ENCODE results near the gene INKA2.

DNA sequence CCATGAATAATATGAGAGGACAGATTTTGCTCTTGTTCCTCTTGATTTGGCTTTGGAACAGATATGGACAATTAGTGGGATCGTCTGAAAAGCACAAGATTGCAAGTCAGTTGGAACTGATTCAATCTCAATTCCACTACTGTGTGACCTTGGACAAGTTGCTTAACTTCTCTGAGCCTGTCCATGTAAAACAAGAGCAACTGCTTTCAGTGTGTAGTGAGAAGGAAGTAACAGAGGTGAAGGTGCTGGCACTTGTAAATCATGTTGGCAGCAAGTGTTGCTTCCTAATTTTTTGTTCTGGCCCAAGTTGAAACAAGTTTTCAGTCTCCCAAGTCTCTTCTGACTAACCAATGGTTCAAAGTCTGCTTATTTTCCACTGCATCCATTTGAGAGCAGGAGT is 15.3 kb downstream of the INKA2 start:
- TF ChIP-seq CTCF (conservative IDR thresholded peaks at IDR 0.05; ENCODE audit: low read length) (no peak), EZH2phosphoT487 (IDR thresholded peaks at IDR 0.05; ENCODE audit: borderline replicate concordance) (no peak)

All from Loucy (cell line).